CD4-positive, alpha-beta T cell treated with Interleukin-15 for 4 hours (primary cell): ENCODE measurements around the gene OCRL.
"Not testable (repeated sequence)": the region's sequence is repeated elsewhere in the genome, so short reads cannot be mapped to it uniquely, and the experiment has no call there.

Experiments used
- DNase-seq: peaks from one replicate; pipeline ENCODE4 v3.0.0-alpha.2; 2020; ENCODE audit warnings: low spot score

The OCRL gene

DNA sequence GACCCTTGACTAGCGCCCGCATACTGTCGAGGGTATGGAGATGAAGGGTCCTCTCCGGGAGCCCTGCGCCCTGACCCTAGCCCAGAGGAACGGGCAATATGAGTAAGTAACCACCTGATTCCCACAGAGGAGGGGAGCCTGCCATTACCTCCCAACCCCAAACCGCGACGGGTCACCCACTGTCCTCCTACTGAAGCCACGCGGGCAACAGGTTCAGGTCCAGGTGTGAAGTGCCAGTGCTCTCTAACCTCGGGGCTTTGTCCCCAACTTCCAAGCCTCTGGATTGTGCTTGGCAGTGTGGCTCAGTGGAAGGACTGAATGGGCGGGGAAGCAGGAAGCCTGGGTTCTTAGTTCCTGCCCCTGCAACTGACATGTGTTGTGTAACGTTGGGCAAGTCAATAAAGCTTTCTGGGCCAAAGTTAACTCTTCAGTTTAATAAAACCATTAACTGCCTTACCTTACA lies 694 bp downstream of the OCRL start:
- DNase-seq, result no peak

DNA sequence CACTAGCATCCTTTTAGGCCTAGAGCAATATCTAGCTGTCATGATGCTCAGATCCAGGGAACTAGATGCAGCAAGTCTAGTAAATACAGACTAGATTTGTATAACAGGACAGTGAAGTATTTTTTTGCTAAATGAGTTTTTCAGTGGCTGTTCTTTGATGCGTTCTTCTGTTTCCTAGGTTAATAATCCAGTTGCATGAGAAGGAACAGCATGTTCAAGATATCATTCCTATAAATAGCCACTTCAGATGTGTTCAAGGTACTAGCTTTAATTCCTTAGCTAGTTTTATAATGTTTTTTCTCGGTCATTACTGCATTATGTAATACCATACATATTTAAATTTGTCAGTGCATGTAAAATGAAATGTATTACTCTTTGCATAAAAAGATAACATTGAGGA lies 4.7 kb downstream of the OCRL start:
- DNase-seq, result no peak

DNA sequence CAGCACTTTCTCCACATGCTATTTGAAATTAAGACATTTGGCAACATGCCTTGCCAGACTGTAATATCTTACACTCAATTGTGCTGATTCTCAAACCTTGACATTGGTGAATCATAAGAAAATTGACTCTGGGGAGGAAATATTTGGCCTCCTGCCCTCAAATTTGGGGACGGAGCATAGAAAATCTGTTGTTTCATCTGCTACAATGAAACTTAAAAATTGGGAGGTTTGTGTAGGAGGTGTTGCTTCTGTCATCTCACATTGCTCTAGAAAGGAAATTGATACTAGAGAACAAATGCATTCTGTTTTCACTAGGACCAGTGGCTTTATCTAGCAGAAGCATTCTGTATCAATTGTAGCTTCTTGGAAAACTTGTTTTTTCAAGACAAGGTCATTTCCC lies 5.3 kb downstream of the OCRL start:
- no peak for DNase-seq

DNA sequence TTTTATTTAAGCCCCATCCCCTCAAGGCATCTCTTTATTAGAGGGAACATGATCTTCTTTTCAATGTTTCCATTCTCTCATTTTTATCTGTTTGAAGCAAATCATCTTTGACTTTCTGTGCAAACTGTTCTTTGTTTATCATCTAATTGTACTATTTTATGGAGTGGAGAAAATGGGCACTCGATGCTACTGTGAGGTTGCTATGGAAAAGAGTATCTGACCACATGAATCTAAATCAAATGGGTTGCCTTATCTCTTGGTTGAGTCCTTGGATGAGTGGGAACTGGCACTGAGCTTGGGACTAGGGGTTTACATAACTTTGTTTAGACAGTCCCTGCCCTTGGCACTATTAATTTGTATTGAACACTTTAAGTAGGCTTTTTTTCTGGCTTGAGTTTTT lies 9.1 kb downstream of the OCRL start:
- no peak for DNase-seq

DNA sequence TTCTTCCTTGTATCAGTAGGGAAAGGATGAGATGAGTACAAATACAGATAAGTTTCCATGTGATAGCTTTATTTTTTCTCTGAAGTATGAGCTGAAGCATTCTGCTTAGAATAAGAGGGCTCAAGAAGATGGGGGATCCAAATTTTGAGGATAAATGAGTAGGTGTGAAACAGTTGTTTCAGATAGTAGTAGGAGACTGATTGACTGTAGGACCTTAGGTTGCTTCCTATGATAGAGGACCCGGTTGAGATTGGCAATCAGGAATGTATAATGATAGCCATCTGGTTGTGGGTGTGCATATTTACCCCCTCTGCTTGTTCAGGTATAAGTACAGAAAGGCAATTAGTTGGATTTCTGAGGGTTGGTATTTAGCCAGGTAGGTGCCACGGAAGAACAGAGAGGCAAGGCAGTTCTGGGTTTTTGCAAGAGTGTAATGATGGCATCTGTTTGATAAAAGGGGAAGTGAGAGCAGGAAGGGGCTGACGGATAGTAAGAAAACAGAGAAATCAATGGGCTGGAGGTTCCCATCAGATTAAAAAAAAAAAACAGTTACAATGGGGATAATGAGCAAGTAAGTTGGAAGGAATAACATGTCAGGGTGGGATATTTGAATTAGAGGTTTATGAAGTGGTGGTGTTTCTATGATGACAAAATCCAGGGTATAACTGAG lies 13.7 kb downstream of the OCRL start:
- no peak for DNase-seq

DNA sequence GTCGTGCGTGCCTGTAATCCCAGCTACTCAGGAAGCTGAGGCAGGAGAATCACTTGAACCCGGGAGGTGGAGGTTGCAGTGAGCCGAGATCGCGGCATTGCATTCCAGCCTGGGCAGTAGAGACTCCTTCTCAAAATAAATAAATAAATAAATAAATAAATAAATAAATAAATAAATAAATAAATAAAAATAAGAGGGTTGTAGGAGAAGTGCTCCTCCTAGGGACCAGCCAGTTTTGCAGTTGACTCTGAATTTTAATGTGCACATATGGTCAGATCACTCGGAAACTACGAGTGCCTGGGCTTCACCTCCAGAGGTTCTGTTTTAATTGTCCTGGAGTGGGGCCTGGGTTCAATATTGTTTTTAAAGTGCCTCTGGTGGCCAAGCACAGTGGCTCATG lies 14.8 kb downstream of the OCRL start:
- DNase-seq, result not testable (repeated sequence)

DNA sequence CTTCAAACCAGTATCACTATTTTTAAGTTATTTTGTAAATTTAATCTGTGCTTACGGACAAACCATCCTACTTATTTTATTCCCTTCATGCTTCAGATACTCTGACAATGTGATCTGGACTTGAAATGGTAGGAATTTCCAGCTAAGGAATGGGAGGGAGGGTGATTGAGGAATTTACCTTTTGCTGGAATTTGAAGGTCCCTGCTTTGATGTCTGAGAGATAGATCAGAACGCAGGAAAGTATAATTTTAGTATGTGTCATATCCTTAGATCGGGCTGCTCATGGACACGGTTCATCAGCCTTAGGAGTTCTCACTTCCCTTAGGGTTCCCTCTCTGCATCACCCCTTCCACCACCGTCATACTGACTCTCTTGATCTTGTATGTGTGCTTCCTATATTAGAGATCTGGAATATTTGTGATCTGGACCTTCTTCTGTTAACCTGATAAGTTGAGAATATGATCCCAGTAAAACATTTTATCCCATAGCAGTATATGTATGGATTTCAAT lies 16.8 kb downstream of the OCRL start:
- no peak for DNase-seq

DNA sequence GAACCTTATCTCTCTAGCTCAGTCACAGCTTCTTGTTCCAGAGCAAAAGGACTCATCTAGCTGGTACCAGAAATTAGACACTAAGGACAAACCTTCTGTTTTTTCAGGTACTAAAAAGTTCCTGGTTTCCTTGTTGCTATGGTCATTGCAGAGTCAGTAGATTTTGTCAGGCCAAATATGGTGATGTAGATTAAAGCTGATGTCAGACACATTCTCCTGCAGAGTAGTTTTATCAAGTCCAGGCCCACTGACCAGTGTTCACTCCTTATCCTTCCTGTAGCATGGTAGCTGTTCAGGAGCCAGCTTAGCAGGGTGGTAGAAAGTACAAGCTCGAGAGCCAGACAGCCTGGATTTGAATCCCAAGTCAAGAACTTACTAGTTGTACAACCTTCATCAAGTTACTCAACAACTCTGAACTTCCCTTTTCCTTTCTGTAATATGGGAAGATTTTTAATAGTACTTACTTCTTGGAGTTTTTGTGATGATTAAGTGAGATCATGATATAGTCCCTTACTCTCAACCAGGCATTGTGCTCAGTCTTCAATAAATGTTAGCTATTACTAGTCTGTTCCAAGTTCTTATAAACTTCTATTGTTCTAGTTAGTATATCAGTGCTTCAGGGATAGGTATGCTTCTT lies 17.9 kb downstream of the OCRL start:
- no peak for DNase-seq

DNA sequence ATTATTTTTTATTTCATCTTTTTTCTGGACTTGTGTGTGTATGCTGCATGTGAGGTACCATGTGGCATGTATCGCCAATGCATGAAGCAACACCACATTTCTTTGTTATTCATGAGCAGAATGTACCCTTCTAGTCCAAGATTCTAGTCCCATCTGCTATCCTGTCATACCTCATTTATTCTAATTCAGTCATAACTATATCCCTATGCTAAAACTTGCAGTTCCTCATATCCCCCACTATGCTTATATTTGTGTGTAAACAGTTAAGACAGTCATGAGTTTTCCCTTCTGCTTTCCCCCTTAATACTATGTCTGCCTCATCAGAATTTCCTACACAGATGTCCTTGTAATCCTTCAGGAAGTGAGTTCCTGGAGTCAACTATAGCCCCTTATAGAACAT lies 19.7 kb downstream of the OCRL start:
- DNase-seq, result no peak

DNA sequence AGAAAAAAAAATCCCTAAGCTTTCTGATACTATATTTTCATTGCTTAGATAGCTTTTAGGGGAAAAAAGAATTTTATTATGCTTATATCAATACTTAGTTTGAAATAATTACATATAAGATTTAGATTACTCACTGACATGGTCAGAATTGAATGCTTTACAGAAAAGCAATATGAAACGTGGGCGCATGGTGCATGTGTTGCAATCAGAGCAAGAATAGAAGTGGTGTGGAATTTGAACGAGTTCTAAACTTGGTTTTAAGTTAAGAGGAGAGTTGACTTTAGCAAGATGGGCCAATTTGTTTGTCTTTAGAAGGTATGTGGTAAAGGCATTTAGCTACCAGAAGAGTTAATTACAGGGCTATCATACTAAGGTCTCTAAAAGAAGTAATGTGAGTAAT lies 21.4 kb downstream of the OCRL start:
- no peak for DNase-seq

DNA sequence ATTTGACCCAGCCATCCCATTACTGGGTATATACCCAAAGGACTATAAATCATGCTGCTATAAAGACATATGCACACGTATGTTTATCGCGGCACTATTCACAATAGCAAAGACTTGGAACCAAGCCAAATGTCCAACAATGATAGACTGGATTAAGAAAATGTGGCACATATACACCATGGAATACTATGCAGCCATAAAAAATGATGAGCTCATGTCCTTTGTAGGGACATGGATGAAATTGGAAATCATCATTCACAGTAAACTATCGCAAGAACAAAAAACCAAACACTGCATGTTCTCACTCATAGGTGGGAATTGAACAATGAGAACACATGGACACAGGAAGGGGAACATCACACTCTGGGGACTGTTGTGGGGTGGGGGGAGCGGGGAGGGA lies 24.3 kb downstream of the OCRL start:
- not testable (repeated sequence) for DNase-seq

DNA sequence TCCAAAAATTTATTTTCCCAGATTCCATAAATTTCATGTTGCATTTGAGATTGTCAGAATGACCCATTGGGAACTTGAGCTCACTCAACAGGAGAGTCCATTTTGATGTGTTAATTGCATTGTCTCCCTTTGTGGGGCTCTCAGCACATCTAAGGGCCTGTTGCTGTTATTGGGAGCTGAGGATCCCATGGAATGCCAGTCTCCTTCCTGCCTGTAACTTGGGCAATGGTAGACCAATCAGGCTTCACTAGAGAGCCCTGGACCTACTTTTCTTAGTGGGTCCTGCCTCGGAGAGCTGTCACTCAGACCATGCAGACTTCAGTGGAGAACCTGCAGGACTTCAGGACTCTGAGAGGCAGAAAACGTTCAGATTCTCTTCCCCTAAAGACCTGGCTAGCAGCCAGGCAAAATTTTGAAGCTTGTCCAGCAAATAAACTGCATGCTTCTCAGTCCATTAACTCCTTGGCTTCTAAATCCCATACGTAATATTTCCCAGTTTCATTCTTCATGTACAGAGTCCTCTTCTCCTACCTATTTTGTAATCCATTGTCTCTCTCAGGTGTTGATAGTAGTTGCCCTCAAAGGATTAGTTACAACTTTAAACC lies 25.1 kb downstream of the OCRL start:
- DNase-seq, result no peak

DNA sequence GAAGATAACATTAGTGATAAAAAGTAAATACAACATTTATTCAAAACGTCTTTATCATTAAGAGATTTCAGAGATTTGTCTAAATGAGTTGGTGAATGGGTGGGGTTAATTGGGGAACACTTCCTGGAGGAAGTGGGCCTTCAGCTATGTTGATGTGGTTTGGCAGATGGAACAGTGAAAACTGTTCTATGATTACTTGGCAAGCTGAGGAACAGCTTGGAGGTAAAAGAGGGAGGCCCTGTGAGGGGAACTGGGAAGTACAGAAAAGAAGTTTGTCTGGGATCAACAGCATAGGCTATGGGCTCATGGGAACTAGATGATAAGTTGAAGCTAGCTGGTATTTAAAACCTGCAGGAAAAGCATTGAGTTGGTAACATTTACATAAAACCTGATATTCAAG lies 26.0 kb downstream of the OCRL start:
- no peak for DNase-seq

DNA sequence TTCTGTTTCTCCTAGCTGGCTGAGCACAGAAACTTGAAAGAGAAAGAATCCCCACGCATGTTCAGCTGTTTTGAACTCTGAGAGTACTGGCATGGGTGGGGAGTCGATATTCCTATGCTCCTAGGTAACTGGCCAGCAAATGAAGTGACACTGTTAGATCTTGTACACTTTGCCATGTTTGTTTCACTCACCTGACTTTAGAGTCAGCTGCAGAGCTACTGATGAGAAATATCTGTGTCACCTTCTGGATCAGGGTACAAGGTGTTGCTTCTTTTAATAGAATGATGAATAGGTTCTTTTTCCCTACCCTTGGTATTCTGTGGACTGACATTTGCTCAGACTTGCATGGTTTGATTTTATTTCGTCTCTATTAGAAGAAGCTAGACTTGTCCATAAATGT lies 28.3 kb downstream of the OCRL start:
- DNase-seq, result no peak

DNA sequence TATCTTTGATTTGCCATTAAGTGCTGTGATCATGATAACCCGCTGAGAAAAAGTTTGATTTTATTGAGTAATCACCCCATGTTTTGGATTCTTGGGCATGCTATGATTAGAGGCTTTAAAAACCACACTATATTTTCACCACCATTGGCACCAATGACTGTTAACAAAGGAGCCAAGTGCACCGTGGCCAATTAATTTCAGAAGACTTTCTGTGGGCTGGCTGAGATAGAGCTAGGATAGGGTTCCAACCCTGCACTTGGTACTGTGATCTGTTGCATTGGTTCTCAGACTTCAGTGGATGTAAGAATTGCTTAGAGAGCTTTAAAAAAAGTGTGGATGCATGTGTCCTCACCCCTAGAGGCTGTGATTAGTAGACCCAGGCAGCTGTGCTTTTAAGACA lies 32.4 kb downstream of the OCRL start:
- no peak for DNase-seq

DNA sequence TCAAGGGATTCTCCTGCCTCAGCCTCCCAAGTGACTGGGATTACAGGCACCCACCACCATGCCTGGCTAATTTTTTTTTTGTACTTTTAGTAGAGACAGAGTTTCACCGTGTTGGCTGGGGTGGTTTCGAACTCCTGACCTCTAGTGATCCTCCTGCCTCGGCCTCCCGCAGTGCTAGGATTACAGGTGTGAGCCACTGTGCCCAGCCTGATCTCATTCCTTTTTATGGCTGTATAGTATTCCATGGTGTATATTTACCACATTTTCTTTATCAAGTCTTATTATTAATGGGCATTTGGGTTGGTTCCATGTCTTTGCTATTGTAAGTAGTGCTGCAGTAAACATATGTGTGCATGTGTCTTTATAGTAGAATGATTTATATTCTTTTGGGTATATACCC lies 33.6 kb downstream of the OCRL start:
- DNase-seq, result not testable (repeated sequence)

DNA sequence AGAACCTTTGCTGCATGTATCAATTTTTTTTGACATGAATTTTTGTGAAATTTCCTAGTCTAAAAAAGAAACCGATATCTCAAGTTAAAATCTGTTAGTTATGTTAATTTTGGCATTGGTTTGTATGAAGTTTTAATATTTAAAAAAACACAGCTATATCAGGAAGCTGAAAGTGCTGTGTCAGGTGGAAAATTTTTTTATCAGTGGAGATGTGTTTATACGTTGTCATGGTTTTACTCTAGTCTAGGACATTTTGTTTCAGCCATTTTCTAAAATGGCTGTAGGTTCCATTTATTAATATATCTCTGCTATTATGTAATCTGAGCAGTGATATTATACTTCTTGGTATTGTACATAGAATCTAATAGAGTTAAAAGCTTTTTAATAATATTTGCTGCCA lies 34.2 kb downstream of the OCRL start:
- DNase-seq, result no peak

DNA sequence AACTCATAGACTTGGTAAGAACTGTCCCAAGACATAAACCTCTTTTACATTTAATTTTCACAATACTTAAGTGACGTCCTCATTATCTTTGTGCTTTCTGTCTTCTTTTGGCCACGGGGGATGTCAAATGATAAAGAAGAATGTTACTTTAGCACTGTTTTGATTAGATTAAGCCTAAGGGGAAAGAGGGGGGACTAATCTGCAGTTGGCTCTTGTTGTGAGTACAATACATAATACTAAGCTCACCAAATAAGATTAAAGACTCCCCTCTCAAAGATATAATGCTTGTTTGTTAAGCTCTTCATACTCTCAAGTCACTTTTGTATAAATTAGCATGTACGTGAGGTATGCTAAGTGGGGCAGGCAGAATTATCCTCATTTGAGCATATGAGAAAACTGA lies 36.5 kb downstream of the OCRL start:
- no peak for DNase-seq

DNA sequence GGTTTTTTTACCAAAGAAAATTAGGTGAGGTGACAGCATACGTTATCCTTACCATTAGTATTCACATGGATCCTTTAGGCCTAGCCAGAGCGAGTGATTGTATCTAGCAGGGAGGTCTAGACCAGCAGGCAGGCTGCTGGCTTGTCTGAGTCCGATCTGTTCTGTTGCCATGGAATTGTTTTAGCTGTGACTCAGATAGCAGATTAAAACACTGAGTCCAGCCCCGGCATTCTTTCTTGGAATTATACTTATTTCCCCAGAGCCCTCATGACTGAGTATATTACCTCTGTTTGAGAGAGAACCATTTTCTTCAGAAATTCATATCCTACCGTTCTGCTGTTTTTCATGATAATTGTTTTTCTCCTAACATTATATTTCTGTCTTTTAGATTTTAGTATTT lies 37.4 kb downstream of the OCRL start:
- DNase-seq, result no peak

DNA sequence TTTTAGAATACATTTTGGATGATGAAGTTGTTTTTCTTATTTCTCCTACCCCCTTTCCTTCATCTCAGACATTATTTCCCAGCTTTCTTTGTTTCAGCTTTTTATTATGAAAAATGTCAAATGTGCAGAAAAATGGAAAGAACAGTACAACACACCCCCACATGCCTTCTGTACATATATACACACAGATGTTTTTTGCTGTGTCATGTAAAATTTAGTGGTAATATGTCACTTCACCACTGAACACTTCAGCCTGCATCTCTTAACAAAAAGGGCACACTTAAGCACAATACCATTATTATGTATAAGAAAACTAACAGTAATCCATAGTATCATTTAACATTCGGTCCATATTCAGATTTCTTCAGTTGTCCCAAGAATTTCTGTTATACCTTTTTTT lies 37.8 kb downstream of the OCRL start:
- no peak for DNase-seq

DNA sequence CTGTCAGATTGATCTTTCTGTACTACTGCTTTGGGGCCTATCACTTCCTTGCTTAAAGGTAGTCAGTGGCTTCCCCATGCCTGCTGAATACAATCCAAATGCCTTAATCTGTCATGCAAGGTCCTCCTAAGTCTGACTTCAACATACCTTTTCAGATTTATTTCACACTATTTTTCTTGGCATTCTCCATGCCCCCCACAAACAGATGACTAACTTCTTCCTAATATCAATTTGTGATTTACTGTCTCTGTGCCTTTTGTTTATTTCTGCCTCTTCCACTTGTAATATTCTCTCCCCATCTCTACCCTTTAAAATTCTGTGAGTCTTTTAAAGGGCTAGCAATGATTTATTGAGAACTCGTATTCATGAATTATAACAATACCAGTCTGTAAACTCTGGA lies 41.8 kb downstream of the OCRL start:
- no peak for DNase-seq

DNA sequence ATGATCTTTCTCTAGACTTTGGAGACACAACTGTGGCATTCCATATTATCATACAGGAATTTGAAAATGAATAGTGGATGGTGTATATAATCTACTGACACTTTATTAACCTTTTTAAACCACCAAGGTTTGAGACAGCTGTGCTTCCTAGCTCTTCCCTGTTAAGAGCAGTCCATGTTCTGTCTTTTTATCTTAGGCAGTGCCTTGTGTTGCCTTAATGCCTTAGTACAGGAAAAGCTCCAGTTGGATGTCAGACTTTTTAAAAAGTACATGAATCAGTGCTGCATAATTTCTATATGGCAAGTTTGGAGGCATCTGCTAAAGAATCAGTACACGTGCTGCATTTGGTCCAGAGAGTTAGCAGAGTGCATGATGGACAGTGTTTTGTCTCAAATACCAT lies 45.1 kb downstream of the OCRL start:
- no peak for DNase-seq

DNA sequence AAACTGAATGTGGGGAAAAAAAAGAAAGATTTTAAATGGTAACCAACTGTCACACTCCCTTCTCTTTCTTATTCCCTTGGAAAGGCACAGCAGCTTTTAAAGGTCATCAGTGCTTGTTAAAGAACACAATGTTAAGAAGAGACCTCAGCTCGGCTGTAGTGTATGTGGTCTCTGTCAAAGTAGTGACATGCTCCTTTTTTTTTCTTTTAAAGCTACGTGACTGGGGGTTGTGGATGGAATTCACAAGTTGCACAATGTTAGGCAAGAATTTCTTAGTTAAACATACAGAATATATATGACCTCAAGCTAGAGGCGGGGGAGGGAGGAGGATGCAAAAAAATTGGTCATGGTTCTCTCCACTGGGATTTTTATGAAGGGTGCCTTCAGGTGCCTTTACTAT lies 45.6 kb downstream of the OCRL start:
- DNase-seq, result no peak

DNA sequence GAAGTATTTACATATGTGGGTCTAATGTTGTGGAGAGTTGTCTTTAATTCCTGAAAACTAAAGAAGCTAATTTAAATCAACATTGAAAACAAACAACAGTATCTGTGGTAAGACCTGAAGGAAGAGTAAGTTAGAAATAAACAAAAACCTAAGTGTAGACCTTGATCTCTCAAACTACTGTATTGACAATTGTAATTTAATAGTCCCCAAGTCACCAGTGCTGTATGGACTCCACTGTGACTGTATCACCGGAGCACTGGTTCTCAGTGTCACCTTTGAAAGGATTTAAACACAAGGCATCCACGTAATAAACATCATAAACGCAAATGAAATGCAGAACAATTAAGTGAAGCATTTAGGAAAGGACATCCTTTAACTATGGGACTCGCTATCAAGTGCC lies 46.4 kb downstream of the OCRL start:
- no peak for DNase-seq
